Umbilical cord (tissue), 2 donors: Measurements from ENCODE around the gene ANKRD31. TPM values are rescaled to one million over a fixed set of nuclear protein-coding genes. Genes with fewer than 3 reads are reported as not detected.
"Not testable (repeated sequence)": the region's sequence is repeated elsewhere in the genome, so short reads cannot be mapped to it uniquely, and the experiment has no call there.

Experiments used
- DNase-seq: peaks from one replicate; pipeline ENCODE4 v3.0.0-alpha.2; 2015; ENCODE audit warnings: low spot score
- total RNA-seq: library from RNA; depleted of rRNA; stranded (reverse); fragments of >200 nt; gene quantifications from one replicate; pipeline ENCODE4 v1.2.3, GENCODE V29; 2014; ENCODE audit warnings: low replicate concordance; ENCODE audit not compliant: insufficient read depth

ANKRD31 gene
- total RNA-seq, 1 donor from 2014 or later: 1.2 TPM

DNA sequence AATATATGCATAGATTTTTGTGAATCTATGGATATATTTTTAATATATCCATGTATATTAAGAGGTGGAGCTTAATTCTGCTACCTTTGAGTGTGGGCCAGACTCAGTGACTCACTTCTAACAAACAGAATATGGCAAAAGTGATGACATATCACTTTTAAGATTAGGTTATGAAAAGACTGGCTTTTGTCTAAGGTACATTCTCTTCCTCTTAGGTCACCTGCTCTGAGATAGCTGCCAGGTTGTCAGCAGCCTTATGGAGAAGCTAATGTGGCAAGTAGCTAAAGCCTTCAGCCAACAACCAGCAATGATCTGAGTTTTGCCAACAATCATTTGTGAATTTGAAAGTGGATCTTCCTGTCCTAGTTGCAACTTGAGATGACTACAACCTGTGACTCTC lies 83.8 kb downstream of the ANKRD31 start:
- DNase-seq: no peak

DNA sequence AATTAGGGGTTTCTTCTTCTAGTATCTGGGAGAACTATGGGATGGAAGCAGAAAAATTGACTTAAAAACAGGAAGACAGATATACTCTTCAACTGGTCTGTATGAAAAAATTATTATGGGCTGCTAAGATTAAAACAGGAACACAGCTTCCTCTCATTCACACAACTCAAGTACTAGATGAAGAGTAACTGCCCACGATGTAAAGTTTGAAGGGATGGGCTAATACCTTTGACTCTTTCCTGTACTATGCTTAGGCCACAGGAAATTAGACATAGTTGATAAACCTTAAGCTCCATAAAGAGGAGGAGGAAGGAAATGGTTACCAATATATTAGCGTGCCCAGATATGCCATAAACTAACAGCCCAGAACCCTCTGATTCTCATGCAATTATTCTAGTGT lies 88.6 kb downstream of the ANKRD31 start:
- DNase-seq: no peak

DNA sequence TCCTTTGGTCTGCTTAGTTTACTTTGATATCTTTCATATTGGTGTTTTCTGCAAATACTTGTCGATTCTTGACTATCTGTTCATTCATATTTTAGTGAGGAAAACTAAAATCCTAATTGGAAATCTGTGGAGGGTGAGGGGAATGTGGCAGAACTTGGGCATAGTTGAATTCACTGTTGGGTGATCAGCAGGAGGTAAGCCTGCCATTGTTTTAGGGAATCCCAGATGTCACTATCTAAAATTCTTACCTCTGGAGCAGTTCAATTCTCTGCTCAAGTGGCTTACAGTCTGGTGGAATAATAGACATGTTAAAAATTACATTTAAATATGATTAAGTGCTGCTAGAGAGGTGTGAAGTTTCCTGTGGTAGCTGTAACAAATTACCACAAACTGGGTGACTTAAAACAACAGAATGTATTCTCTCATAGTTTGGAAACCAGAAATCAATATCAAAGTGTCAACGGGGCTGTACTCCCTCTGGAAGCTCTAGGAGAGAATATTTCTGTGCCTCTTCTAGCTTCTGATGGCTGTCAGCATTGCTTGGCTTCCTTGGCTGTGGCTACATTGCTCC lies 94.0 kb downstream of the ANKRD31 start:
- no peak for DNase-seq

DNA sequence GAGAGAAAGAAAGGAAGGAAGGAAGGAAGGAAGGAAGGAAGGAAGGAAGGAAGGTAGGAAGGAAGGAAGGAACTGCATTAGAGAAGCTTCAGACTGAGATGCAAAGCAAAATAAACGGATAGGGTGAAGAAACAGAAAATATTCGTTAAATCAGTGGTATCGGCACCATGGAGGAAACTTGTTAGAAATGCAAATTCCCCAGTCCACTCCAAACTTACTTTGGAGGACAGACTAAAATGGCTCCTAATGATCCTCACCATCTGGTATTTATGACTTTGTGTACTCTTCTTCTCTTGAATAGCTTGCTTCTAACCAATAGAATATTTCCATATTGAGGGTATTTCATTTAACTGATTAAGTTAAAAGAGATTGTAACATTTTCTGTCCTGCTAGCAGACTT lies 96.4 kb downstream of the ANKRD31 start:
- DNase-seq: no peak

DNA sequence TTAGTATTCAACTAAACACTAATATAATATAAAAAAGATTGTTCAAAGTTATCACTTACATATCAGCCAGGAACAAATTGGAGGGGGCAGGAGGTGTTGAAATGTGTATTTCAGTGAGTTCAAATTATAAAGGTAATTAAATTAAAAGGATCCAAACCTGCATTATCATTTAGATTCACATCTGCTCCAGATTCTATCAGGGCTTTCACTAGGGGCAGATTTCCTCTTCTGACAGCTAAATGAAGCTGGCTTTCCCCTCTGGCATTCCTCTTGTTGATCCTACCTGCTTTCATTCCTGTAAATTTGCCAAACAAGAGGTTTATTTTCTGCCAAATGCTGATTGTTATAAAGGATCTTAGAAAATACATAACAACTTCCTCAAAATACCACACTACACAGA lies 98.0 kb downstream of the ANKRD31 start:
- no peak for DNase-seq

DNA sequence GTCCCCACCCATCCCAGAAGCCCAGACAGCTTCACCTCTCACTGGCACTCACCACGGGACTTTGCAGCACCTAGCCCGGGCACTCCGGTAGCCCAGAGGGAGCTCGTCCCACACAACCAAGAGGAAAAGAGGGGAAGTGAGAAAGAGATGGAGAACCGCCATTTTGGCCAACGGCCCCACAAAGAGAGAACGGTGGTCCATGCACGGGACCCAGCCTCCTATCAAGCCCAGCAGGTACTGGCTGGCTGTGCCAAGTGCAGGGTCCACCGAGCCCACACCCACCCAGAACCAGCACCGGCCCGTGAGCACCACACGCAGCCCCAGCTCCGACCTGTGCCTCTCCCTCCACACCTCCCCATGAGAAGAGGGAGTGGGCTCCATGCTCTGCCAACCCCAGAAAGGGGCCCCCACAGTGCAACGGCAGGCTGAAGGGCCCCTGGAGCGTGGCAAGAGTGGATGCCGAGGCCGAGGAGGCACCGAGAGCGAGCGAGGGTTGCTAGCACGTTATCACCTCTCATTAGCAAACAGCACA lies 105.8 kb downstream of the ANKRD31 start:
- DNase-seq: no peak

DNA sequence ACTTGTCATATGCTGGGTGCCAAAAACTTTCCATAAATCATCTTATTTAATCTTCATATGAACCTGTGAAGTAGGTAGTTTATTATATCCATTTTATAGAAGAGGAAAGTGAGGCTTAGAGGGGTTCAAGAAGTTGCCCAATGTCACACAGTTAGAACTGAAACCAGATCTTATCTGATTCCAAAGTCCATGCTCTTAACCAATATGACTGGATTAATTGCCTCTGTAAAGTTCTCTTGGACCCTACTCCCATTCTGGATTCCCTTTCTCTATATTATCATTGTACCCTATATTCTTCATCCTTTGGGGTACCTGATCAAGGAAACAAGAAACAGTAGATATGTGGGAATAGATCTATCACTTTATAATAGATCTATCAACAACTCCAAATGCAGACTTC lies 119.8 kb downstream of the ANKRD31 start:
- no peak for DNase-seq

DNA sequence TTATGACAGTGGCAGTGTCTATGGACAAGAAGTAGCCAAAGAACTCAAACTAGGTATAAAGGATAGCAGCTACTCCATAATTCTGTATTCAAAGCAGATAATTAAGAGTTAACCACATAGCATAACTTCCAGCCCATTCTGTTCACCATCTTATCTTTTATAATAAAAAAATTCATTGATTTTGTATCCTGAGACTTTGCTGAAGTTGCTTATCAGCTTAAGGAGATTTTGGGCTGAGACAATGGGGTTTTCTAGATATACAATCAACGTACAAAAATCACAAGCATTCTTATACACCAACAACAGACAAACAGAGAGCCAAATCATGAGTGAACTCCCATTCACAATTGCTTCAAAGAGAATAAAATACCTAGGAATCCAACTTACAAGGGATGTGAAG lies 122.4 kb downstream of the ANKRD31 start:
- DNase-seq: not testable (repeated sequence)

DNA sequence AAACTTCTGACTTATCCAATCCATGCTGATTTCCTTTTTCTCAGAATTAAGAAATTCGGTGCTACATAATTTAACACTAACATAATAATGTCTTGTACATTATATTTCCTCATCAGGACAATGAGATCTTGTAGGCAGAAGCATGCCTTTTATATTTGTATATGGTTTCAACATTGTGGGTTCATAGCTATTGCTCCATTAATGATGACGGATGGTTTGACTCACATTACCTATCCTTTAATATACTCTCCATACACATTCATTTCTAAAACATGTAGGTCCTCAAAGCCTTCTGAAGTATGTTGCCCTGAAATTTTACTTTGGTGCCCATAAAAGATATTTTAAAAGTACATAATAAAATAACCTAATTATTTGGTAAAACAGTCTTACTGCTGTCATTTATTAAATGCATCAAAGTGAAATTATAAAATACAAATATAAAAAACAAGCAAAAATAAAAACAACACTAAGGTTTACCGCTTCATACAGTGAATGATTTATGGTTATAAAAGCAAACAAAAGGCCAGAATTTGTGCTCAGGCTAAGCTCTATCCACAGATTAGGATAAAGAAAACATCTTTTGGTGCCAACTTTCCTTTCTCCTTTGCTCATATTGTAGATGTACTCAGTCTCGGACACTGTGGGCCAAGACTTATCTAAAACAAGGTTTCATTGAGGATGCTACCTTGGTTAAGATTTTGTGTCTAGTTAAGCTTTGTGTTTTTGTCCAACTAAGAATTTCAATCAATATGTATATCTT lies 123.1 kb downstream of the ANKRD31 start:
- no peak for DNase-seq

DNA sequence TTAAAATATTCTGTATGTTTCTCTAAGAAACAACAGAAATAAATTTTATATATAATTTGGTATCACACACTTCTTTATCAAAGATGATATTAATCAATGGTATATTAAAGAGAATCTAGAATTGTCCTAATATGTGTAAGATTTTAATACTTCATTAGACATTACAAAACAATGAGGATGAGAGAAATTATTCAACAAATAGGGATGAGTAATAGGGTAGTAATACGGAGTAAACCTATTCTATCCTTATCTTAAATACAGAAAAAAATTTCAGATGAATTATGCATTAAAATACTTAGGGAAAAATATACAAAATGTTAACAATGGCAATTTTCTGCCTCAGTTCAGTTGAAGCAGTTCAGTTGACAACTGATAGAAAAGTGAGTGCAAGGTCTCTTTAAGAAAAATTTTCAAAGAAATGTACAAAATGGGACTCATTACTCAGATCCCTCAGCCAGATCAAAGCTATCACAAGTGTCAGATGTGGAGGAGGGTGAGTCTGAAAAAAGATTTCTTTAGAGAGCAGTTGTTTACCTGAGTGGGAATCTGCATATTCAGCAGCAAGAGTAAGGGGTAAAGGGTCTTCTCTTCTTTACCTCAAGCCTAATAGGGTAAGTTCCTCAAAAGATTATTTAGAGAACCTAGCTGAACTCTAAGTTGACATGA lies 127.6 kb downstream of the ANKRD31 start:
- no peak for DNase-seq

DNA sequence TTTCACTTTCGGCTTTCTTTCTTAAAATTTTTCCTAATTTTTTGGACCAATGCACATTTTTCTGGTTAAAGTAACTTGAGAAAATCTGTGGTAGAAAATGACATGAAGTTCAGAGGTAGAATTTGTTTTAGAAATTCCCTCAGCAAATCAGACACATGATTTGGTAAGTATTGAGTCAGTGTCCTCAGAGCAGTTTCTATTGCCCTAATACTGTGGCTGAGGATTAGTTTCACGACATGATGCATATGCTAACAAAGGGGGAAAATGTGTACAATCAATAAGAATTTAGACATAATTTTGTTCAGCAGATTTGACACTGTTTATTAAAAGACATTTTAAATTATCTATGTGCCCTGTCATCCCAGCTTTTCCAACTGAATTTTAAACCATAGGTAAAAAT lies 128.2 kb downstream of the ANKRD31 start:
- DNase-seq: no peak

DNA sequence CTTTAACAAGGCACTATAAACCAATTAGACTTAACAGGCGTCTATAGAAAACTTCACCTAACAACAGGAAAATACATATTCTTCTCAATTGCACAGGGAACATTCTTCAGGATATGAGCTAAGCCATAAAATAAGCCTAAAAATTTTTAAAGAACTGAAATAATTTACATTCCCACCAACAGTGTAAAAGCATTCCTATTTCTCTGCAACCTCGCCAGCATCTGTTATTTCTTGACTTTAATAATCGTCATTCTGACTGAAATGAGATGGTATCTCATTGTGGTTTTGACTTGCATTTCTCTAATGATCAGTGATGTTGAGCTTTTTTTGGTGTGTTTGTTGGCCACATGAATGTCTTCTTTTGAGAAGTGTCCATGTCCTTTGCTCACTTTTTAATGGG lies 140.7 kb downstream of the ANKRD31 start:
- not testable (repeated sequence) for DNase-seq

DNA sequence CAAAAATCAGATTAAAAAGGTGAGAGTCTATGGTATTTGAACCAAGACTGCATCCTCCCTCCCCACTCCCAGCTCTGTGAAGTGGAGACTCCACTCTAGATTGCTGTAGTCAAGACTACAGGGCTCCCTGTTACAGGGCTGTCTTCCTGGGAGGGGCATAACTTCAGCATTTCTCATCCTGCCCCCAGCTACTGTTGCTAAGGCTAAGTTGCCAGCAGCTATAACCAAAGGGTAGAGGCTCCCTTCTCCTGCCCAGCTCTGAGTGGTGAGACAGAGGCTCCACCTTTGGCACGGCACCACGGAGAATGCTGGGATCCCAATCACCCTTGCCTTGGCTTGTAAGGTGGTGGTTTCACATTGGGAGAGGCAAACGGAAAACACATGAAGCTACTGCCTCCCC lies 145.1 kb downstream of the ANKRD31 start:
- DNase-seq: no peak

DNA sequence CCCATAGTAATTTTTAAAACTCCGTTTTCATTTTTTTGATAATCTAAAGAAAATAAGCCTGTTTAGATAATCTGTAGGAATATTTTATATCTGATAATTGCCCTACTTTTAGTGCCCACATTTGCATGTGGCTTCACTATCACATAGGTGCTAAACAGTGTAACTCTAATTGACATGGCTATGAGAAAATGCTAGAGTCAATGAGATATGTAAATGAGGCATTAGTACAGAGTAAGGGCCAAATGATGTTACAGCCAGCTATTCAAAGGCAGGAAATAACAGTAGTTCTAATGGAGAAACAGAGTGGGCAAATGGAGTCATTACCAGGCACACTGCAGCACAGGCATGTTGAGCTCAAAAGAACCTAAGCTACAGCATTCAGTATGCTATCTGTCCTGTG lies 147.0 kb downstream of the ANKRD31 start:
- DNase-seq: no peak

DNA sequence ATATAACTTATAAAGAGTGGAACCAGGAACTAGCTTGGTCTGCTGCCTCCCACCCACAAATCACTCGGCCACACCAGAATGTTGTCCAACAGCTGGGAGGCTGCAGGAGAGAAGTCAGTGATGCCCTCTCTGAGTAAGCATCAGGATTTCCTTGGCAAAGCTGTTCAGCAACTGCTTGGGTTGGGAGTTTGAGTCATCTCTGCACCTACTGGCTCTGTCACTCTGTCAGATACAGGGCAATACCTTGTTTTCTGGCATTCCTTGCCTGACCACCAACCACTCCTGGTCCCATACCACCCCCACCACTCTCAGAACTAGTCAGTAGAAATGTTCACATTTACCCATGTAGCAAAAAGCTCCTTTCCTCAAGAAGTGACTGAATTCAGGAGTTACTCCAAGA lies 147.5 kb downstream of the ANKRD31 start:
- DNase-seq: no peak

DNA sequence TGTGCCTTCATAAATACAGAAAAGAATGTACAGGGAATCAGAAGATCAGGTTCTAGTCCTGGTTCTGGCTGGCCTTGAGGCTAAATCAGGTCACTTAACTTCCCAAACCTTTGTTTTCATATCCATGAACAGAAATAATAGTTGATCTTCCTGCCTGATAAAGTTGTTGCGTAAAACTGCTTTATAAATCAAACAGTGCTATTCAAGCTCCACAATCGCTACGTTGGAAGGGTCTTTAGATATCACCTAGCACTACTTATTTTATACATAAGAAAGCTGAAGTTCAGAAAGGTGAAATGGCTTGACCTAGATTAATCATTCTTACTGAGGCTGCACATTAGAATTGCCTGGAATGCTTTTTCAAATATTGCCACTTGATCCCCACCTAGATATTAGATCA lies 148.0 kb downstream of the ANKRD31 start:
- no peak for DNase-seq

DNA sequence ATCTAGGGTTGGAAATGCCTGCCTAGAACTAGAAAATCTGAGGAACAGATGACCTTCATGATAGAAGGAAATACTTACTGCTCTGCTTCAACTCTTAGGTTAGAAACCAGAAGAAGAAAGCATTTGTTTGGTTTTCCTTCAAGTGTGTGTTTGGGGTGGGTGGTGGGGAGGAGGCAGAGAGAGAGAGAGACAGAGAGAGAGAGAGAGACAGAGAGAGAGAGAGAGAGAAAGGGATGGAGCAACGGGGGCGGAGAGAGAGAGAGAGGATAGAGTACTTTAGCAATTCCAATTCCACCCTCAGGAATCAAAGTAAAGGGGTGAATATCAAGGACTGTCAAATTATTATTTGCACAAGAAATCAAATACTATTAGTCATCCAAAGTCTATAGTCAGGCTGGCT lies 155.2 kb downstream of the ANKRD31 start:
- DNase-seq: no peak

DNA sequence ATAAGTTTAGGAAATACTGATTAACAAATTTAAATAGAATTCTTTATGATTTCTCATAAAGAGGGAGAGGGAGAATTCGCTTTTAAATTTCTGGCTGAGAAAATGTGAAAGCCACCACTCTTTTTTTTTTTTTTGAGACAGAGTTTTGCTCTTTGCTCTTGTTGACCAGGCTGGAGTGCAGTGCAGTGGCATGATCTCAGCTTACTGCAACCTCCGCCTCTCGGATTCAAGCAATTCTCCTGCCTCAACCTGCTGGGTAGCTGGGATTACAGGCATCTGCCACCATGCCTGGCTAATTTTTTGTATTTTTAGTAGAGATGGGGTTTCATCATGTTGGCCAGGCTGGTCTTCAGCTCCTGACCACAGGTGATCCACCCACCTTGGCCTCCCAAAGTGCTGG lies 157.3 kb downstream of the ANKRD31 start:
- DNase-seq: not testable (repeated sequence)

DNA sequence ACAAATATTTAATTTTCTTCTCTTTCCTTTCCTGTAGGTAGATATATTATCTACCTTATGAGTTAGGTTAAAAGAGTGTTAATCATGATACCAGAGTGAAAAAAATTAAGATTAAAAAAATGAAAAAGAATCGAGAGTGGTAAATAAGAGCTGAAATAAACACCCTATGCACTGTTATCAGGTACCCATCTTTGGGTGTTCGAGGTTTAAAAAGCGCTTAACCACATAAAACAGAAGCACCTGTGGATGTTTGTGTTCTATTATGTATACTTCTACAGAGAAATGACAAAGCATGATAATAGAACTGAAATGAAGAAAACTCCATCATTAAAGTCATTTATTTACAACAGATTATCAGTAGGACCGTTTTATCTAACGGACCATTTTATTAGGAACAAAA lies 158.7 kb downstream of the ANKRD31 start:
- DNase-seq: no peak

DNA sequence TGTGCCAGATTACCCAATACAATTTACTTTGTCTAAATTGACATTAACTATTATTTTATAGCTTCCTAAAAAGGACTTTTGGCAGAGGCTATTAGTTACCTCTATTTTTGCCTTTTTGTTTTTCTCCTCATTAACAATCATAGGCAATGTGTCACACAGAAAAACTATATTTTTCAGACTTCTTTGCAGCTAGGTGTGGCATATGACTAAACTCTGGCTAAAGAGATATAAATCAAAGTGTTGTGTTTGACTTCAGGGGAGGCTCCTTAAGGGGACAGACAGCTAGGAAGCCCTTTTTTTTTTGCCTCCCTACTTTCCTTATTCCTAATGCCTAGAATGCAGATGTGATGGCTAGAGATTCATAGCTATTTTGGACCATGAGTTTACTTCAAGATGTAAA lies 164.6 kb downstream of the ANKRD31 start:
- no peak for DNase-seq

DNA sequence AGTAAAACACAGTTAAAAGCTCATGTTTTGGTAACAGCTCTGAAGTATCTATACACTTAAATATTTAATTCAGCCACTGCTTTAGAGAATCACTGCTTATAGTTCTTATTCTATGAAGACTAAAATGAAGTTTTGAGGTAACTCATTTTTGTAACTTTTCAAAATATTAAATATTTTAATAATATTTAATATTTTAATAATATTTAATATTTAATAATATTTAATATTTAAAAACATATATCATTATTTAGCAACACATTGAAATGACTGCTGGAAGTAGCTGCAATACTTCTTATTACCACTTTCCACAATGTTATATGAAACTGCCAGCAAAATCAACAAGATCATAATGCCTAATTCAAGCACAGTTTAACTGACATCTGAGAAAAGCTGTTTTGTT lies 165.6 kb downstream of the ANKRD31 start:
- DNase-seq: no peak

DNA sequence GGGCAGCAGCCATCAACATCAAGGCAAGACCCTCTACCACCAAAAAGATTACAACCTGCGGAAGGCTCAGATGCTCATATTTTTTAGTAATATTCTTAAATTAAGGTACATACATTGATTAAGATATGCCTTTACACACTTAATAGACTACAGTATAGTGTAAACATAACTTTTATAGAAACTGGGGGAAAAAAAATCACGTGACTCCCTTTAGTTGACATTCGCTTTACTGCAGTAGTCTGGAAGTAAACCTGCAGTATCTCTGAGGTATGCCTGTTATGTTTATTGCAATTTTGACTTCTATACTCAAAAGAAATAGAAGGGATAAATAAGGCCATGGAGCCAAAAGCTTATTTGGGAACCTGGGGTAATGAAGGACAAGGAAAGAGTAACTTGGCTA lies 169.2 kb downstream of the ANKRD31 start:
- no peak for DNase-seq
